Naive B cell (primary cell): Measurements from ENCODE around the gene CAMSAP2. TPM values are rescaled to one million over a fixed set of nuclear protein-coding genes. Genes with fewer than 3 reads are reported as not detected.

Source experiments
- ATAC-seq, 2 donors: fragments of 150-1000 bp; cut with Tn5 transposase; 2 replicates each; pipeline ENCODE4 v1.10.0; 2021; ENCODE audit warnings: low read depth in 2 of 2, mild to moderate bottlenecking in 2 of 2, moderate library complexity in 2 of 2
- DNase-seq: peaks from one replicate; pipeline ENCODE4 v3.0.0; 2022
- H3K27ac Mint-ChIP-seq, 6 donors: one replicate each; pipeline ENCODE4 v1.8.0; 2020 to 2022; ENCODE audit warnings: mild to moderate bottlenecking in 6 of 6, mixed read lengths in 6 of 6, moderate library complexity in 5 of 6, inconsistent platforms in 2 of 6
- H3K27me3 Mint-ChIP-seq, 3 donors: one replicate each; pipeline ENCODE4 v1.8.0; 2021 to 2022; ENCODE audit warnings: mixed read lengths in 3 of 3, mild to moderate bottlenecking in 1 of 3
- H3K36me3 Mint-ChIP-seq, 2 donors: one replicate each; pipeline ENCODE4 v1.8.0; 2020 to 2022; ENCODE audit warnings: mixed read lengths in 2 of 2, inconsistent platforms in 1 of 2, mild to moderate bottlenecking in 1 of 2
- H3K4me1 Mint-ChIP-seq, 3 donors: one replicate each; pipeline ENCODE4 v1.8.0; 2020 to 2022; ENCODE audit warnings: mixed read lengths in 3 of 3, inconsistent platforms in 1 of 3, mild to moderate bottlenecking in 1 of 3, moderate library complexity in 1 of 3
- H3K4me3 Mint-ChIP-seq, 8 donors: one replicate each; pipeline ENCODE4 v1.8.0; 2020 to 2022; ENCODE audit warnings: mild to moderate bottlenecking in 8 of 8, mixed read lengths in 8 of 8, moderate library complexity in 8 of 8, inconsistent platforms in 2 of 8
- H3K9me3 Mint-ChIP-seq, 7 donors: one replicate each; pipeline ENCODE4 v1.8.0; 2020 to 2022; ENCODE audit warnings: mixed read lengths in 7 of 7, mild to moderate bottlenecking in 5 of 7, inconsistent platforms in 2 of 7, moderate library complexity in 1 of 7
- polyA plus RNA-seq, 6 donors: library from polyadenylated mRNA; unstranded; fragments of 300-500 nt; fragmentation: Illumina TruSeq; gene quantifications; one replicate each; pipeline ENCODE4 v1.2.3, GENCODE V29; 2021; ENCODE audit warnings: low read depth in 6 of 6

Gene CAMSAP2
- polyA plus RNA-seq, 6 donors from 2014 or later = 0.04 TPM; not detected in 5

GRCh38 chr1:200899015-200899386 is 160.3 kb downstream of the CAMSAP2 start:
- DNase-seq (no peak), ATAC-seq (no peak)
- H3K9me3 Mint-ChIP-seq = no peaks in the 10 kb centered on the region
- peaks cover 7 to 35% (median 29%) of the 10 kb centered on the region in 3 donors for H3K27me3 Mint-ChIP-seq
- peaks cover 0 to 8% (median 2%) of the 10 kb centered on the region in 3 donors for H3K4me1 Mint-ChIP-seq
- no peak overlapping the region for H3K27ac Mint-ChIP-seq
- no peaks in the 10 kb centered on the region for H3K36me3 Mint-ChIP-seq
- H3K4me3 Mint-ChIP-seq = no peak overlapping the region

GRCh38 chr1:200899451-200899915 is 160.8 kb downstream of the CAMSAP2 start:
- Mint-ChIP-seq H3K27ac (no peak overlapping the region), H3K27me3 (peaks cover 4 to 31% (median 24%) of the 10 kb centered on the region in 3 donors), H3K9me3 (no peaks in the 10 kb centered on the region), H3K4me1 (peaks cover 0 to 8% (median 2%) of the 10 kb centered on the region in 3 donors), H3K36me3 (no peaks in the 10 kb centered on the region), H3K4me3 (no peak overlapping the region)
- ATAC-seq (no peak), DNase-seq (no peak)

- H3K27ac Mint-ChIP-seq = peak overlapping the region in 1 of 6 donors; percentile 40
- no peaks in the 10 kb centered on the region for H3K36me3 Mint-ChIP-seq
- ATAC-seq (no peak), DNase-seq (no peak)
- no peaks in the 10 kb centered on the region for H3K9me3 Mint-ChIP-seq
- H3K4me3 Mint-ChIP-seq = no peak overlapping the region
- H3K27me3 Mint-ChIP-seq = peaks cover 4 to 30% (median 18%) of the 10 kb centered on the region in 3 donors
- peaks cover 0 to 8% (median 2%) of the 10 kb centered on the region in 3 donors for H3K4me1 Mint-ChIP-seq
Observed at GRCh38 chr1:200899954-200900867, 161.5 kb downstream of the CAMSAP2 start.

- Mint-ChIP-seq H3K4me1 (peaks cover 0 to 8% (median 2%) of the 10 kb centered on the region in 3 donors), H3K9me3 (no peaks in the 10 kb centered on the region), H3K27me3 (peaks cover 0 to 30% (median 18%) of the 10 kb centered on the region in 3 donors), H3K4me3 (no peak overlapping the region), H3K27ac (no peak overlapping the region), H3K36me3 (no peaks in the 10 kb centered on the region)
- ATAC-seq (no peak), DNase-seq (no peak)
Observed at GRCh38 chr1:200900877-200901276, 162.2 kb downstream of the CAMSAP2 start.

- H3K27me3 Mint-ChIP-seq = peaks cover 0 to 30% (median 18%) of the 10 kb centered on the region in 3 donors
- no peaks in the 10 kb centered on the region for H3K36me3 Mint-ChIP-seq
- ATAC-seq (no peak), DNase-seq (no peak)
- H3K4me3 Mint-ChIP-seq = no peak overlapping the region
- no peak overlapping the region for H3K27ac Mint-ChIP-seq
- no peaks in the 10 kb centered on the region for H3K9me3 Mint-ChIP-seq
- peaks cover 0 to 8% (median 0%) of the 10 kb centered on the region in 3 donors for H3K4me1 Mint-ChIP-seq
Observed at GRCh38 chr1:200901350-200901749, 162.7 kb downstream of the CAMSAP2 start.

GRCh38 chr1:200901796-200902444 is 163.2 kb downstream of the CAMSAP2 start:
- no peak for ATAC-seq
- H3K27ac Mint-ChIP-seq = peak overlapping the region in 1 of 6 donors; percentile 47
- DNase-seq = no peak
- peaks cover 0 to 30% (median 18%) of the 10 kb centered on the region in 3 donors for H3K27me3 Mint-ChIP-seq
- H3K4me1 Mint-ChIP-seq = peaks cover 0 to 8% (median 0%) of the 10 kb centered on the region in 3 donors
- no peaks in the 10 kb centered on the region for H3K36me3 Mint-ChIP-seq
- no peak overlapping the region for H3K4me3 Mint-ChIP-seq
- no peaks in the 10 kb centered on the region for H3K9me3 Mint-ChIP-seq

- peaks cover 0 to 16% (median 4%) of the 10 kb centered on the region in 3 donors for H3K27me3 Mint-ChIP-seq
- ATAC-seq (no peak), DNase-seq (no peak)
- H3K27ac Mint-ChIP-seq = no peak overlapping the region
- no peak overlapping the region for H3K4me3 Mint-ChIP-seq
- H3K9me3 Mint-ChIP-seq = no peaks in the 10 kb centered on the region
- peaks cover 0 to 7% (median 1%) of the 10 kb centered on the region in 3 donors for H3K4me1 Mint-ChIP-seq
- no peaks in the 10 kb centered on the region for H3K36me3 Mint-ChIP-seq
Observed at GRCh38 chr1:200903793-200904192, 165.1 kb downstream of the CAMSAP2 start.

GRCh38 chr1:200904772-200905171 is 166.1 kb downstream of the CAMSAP2 start:
- Mint-ChIP-seq H3K27me3 (peaks cover 0 to 9% (median 4%) of the 10 kb centered on the region in 3 donors), H3K4me1 (peaks cover 0 to 4% (median 1%) of the 10 kb centered on the region in 3 donors), H3K27ac (peak overlapping the region in 1 of 6 donors; percentile 17), H3K36me3 (no peaks in the 10 kb centered on the region), H3K9me3 (no peaks in the 10 kb centered on the region), H3K4me3 (no peak overlapping the region)
- DNase-seq (no peak), ATAC-seq (no peak)

- Mint-ChIP-seq H3K36me3 (no peaks in the 10 kb centered on the region), H3K4me3 (no peak overlapping the region), H3K9me3 (no peaks in the 10 kb centered on the region), H3K4me1 (peaks cover 0 to 4% (median 1%) of the 10 kb centered on the region in 3 donors), H3K27me3 (peaks cover 0 to 9% (median 4%) of the 10 kb centered on the region in 3 donors), H3K27ac (no peak overlapping the region)
- ATAC-seq = no peak
- no peak for DNase-seq
Observed at GRCh38 chr1:200905411-200906052, 166.8 kb downstream of the CAMSAP2 start.

GRCh38 chr1:200906491-200906890 is 167.8 kb downstream of the CAMSAP2 start:
- Mint-ChIP-seq H3K27ac (no peak overlapping the region), H3K27me3 (peaks cover 0 to 5% (median 4%) of the 10 kb centered on the region in 3 donors), H3K4me1 (peaks cover 0 to 4% (median 1%) of the 10 kb centered on the region in 3 donors), H3K36me3 (no peaks in the 10 kb centered on the region), H3K4me3 (no peak overlapping the region), H3K9me3 (no peaks in the 10 kb centered on the region)
- DNase-seq = no peak
- no peak for ATAC-seq

- H3K4me3 Mint-ChIP-seq = no peak overlapping the region
- no peak for ATAC-seq
- DNase-seq = no peak
- H3K4me1 Mint-ChIP-seq = peaks cover 0 to 4% (median 1%) of the 10 kb centered on the region in 3 donors
- H3K27ac Mint-ChIP-seq = peak overlapping the region in 1 of 6 donors; percentile 47
- H3K27me3 Mint-ChIP-seq = no peaks in the 10 kb centered on the region
- H3K36me3 Mint-ChIP-seq = no peaks in the 10 kb centered on the region
- no peaks in the 10 kb centered on the region for H3K9me3 Mint-ChIP-seq
Observed at GRCh38 chr1:200907611-200908097, 169.0 kb downstream of the CAMSAP2 start.

- peak overlapping the region in 1 of 6 donors; percentile 11 for H3K27ac Mint-ChIP-seq
- no peaks in the 10 kb centered on the region for H3K27me3 Mint-ChIP-seq
- H3K9me3 Mint-ChIP-seq = no peaks in the 10 kb centered on the region
- no peak overlapping the region for H3K4me3 Mint-ChIP-seq
- ATAC-seq = no peak
- no peaks in the 10 kb centered on the region for H3K36me3 Mint-ChIP-seq
- DNase-seq = no peak
- peaks cover 0 to 4% (median 1%) of the 10 kb centered on the region in 3 donors for H3K4me1 Mint-ChIP-seq
Observed at GRCh38 chr1:200908191-200908868, 169.6 kb downstream of the CAMSAP2 start.
